Calu3 (cell line): ENCODE measurements around the gene EYS. TPM values are rescaled to one million over a fixed set of nuclear protein-coding genes. Genes with fewer than 3 reads are reported as not detected.

ENCODE experiments used
- BruUV-seq: library from RNA; stranded (reverse); fragments of 400-500 nt; replicated peaks from 2 replicates; lab custom pipeline; 2021; lab: Mats Ljungman, UMichigan
- CTCF ChIA-PET: fragments of 300-600 bp; sonication (Branson Sonifier 250); formaldehyde crosslinking; loops from one replicate; lab custom pipeline; 2022; ENCODE audit warnings: antibody characterized with exemption; lab: Charles Lee
- DNase-seq: peaks from one replicate; pipeline ENCODE4 v3.0.0; 2022
- H3K27ac Mint-ChIP-seq: one replicate; pipeline ENCODE4 v1.8.0; 2022; ENCODE audit warnings: mixed read lengths; ENCODE audit not compliant: unreplicated experiment
- H3K27me3 Mint-ChIP-seq: one replicate; pipeline ENCODE4 v1.8.0; 2022; ENCODE audit warnings: mixed read lengths; ENCODE audit not compliant: unreplicated experiment
- H3K36me3 Mint-ChIP-seq: one replicate; pipeline ENCODE4 v1.8.0; 2022; ENCODE audit warnings: mild to moderate bottlenecking, moderate library complexity, mixed read lengths; ENCODE audit not compliant: insufficient read depth, unreplicated experiment
- H3K4me1 Mint-ChIP-seq: one replicate; pipeline ENCODE4 v1.8.0; 2022; ENCODE audit warnings: mild to moderate bottlenecking, low read depth, mixed read lengths; ENCODE audit not compliant: unreplicated experiment
- H3K4me3 Mint-ChIP-seq: one replicate; pipeline ENCODE4 v1.8.0; 2022; ENCODE audit warnings: mild to moderate bottlenecking, low read depth, moderate library complexity, mixed read lengths; ENCODE audit not compliant: unreplicated experiment
- H3K9me3 Mint-ChIP-seq: one replicate; pipeline ENCODE4 v1.8.0; 2022; ENCODE audit warnings: low read depth, mixed read lengths; ENCODE audit not compliant: unreplicated experiment
- intact Hi-C: fragments of 100-400 bp; cut with micrococcal nuclease; formaldehyde crosslinking; loops from one replicate; pipeline ENCODE4 v1.10.0; 2022; ENCODE audit not compliant: unreplicated experiment
- total RNA-seq: library from RNA; stranded (reverse); gene quantifications from 2 replicates; pipeline ENCODE4 v1.2.3, GENCODE V29; 2022
- TF ChIP-seq, protein P1 (sequence below): fragments of 200-600 bp; IDR thresholded peaks from one replicate; pipeline ENCODE4 v1.8.0; 2022; ENCODE audit warnings: antibody characterized with exemption; ENCODE audit not compliant: unreplicated experiment

Gene EYS
- total RNA-seq, 1 experiment from 2014 or later: not detected

DNA sequence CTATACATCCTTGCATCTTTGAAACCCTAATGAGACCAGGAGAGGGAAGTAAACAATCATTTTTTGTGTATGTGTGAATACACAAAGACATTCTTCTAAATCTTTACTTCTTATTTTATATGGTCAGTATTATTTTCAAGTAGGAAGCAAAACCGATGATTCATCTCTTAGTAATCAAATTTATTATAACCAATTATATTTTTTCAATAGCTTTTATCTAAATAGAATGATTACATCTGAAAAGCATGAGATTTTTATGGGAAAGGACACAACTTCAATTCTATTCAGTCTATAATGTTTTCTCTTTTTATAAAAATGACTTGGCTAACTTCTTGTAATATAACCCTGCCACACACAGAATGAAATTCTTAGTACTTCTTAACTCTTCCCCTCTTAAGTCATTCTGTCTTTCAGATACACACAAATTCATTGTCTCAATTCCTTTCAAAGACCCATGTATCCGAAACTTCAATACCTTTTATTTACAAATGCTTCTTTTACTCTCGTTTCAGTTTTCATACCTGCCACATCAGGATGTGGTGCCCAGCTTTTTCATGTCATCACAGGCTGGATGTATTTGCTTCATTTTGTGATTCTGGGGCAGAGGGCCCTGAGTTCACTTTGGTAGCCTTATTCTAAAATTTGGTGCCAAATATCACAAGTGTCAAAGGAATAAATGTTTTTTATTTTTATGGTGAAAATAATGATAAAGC is 1844.4 kb downstream of the EYS start:
- CTCF ChIA-PET: no interaction called here
- intact Hi-C loops: no loop called here
- no peak overlapping the region for H3K4me3 Mint-ChIP-seq

DNA sequence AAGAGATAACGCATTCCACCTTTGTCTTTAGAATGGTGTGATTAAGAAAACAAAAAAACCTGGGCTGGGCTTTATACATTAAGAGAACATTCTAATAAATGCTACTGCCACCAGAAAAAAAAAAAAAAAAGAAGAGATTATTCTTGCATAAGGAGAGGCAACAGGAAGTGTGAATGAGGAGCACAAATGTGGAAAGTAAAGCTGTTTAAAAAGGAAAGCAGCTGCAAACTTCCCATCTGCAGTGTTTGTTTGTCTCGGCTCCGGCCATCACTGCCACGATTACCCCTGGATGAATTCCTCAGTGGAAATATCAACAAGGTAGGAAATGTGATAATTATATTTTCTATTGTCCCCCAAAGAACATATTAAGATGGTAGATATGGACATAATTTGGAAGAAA is 1847.5 kb downstream of the EYS start:
- Mint-ChIP-seq H3K9me3 (no peaks in the 10 kb centered on the region), H3K4me1 (no peaks in the 10 kb centered on the region), H3K4me3 (no peak overlapping the region), H3K27ac (no peak overlapping the region), H3K36me3 (no peaks in the 10 kb centered on the region), H3K27me3 (no peaks in the 10 kb centered on the region)
- TF ChIP-seq, protein P1, sequence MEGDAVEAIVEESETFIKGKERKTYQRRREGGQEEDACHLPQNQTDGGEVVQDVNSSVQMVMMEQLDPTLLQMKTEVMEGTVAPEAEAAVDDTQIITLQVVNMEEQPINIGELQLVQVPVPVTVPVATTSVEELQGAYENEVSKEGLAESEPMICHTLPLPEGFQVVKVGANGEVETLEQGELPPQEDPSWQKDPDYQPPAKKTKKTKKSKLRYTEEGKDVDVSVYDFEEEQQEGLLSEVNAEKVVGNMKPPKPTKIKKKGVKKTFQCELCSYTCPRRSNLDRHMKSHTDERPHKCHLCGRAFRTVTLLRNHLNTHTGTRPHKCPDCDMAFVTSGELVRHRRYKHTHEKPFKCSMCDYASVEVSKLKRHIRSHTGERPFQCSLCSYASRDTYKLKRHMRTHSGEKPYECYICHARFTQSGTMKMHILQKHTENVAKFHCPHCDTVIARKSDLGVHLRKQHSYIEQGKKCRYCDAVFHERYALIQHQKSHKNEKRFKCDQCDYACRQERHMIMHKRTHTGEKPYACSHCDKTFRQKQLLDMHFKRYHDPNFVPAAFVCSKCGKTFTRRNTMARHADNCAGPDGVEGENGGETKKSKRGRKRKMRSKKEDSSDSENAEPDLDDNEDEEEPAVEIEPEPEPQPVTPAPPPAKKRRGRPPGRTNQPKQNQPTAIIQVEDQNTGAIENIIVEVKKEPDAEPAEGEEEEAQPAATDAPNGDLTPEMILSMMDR: no peak
- BruUV-seq: no TSS peak
- CTCF ChIA-PET: interaction anchor here (0.6 to 1.0 kb wide), 2 partner anchors 19 to 57 kb away, joined by 3 to 5 read pairs; no protein-coding TSS in a partner anchor
- DNase-seq: no peak
- intact Hi-C loops: no loop called here

More for the DNA sequence above, 1844.4 kb downstream of the EYS start:
- TF ChIP-seq, protein P1: no peak
- no TSS peak for BruUV-seq
- Mint-ChIP-seq H3K36me3 (no peaks in the 10 kb centered on the region), H3K9me3 (no peaks in the 10 kb centered on the region), H3K4me1 (no peaks in the 10 kb centered on the region), H3K27ac (no peak overlapping the region), H3K27me3 (no peaks in the 10 kb centered on the region)
- no peak for DNase-seq

DNA sequence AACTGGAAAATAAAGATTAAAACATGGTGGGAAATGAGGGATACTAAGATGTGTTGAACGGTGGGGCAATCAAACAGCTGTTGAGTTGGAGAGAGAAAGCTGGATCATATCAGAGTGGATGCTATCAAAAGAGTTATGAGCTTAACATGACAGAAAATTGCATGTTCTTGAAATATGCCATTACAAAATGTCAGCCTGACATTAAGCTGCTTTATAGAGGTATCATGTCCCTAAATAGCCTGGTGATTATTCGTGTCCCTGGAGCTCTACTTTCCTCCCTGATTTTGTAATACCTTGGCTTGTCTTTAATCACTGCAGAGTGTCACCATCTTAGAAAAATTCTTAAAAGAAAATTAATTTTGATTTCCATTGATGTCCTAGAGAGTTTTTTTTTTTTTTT is 1848.3 kb downstream of the EYS start:
- H3K9me3 Mint-ChIP-seq: no peaks in the 10 kb centered on the region
- no peaks in the 10 kb centered on the region for H3K36me3 Mint-ChIP-seq
- H3K27ac Mint-ChIP-seq: no peak overlapping the region
- TF ChIP-seq, protein P1: no peak
- H3K4me1 Mint-ChIP-seq: no peaks in the 10 kb centered on the region
- no peak overlapping the region for H3K4me3 Mint-ChIP-seq
- BruUV-seq: no TSS peak
- no peaks in the 10 kb centered on the region for H3K27me3 Mint-ChIP-seq
- DNase-seq: no peak
- intact Hi-C loops: no loop called here
- CTCF ChIA-PET: interaction anchor here (0.6 kb wide), 1 partner anchor 18 kb away, joined by 5 read pairs; no protein-coding TSS in a partner anchor

DNA sequence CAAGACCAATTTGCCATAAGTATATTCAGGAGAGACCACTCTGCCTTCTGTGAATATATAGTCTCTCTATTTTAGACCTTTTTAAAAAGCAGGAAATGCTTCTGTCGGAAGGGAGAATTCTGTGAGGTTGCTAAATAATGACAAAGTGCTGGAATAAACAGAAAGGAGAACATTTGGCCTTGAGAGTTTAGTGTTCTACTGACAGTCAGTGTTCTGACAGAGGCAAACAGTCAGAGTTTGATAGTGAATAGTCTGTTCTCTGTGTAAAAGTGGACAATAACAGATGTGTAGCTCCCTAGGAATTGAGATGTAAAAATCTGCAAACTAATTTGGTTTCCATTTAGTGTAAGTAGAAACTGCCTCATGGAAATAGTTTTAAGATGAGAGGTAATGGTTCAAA is 1850.8 kb downstream of the EYS start:
- peaks cover 4% of the 10 kb centered on the region for H3K9me3 Mint-ChIP-seq
- TF ChIP-seq, protein P1: no peak
- BruUV-seq: no TSS peak
- no peaks in the 10 kb centered on the region for H3K4me1 Mint-ChIP-seq
- intact Hi-C loops: no loop called here
- CTCF ChIA-PET: interaction anchor here (0.5 kb wide), 2 partner anchors 23 to 25 kb away, joined by 3 read pairs; no protein-coding TSS in a partner anchor
- H3K36me3 Mint-ChIP-seq: no peaks in the 10 kb centered on the region
- no peak for DNase-seq
- H3K27ac Mint-ChIP-seq: no peak overlapping the region
- no peaks in the 10 kb centered on the region for H3K27me3 Mint-ChIP-seq
- no peak overlapping the region for H3K4me3 Mint-ChIP-seq
